Epithelial cell of esophagus (primary cell): ENCODE measurements around the gene TRIM16.

Experiments
- DNase-seq: peaks from one replicate; pipeline ENCODE4 v3.0.0; 2010; ENCODE audit warnings: low read depth
- H3K4me3 ChIP-seq: 2 replicates; pipeline ENCODE4 v1.5.1; 2011; ENCODE audit warnings: mild to moderate bottlenecking, low read length, control low read depth
- TF ChIP-seq, protein P1 (sequence below): IDR thresholded peaks from 2 replicates; pipeline ENCODE4 v1.5.1; 2011; ENCODE audit warnings: low read depth, mild to moderate bottlenecking, low read length, control low read depth, inconsistent platforms; ENCODE audit not compliant: insufficient read depth; ENCODE audit errors: missing control alignments

Gene TRIM16

GRCh38 chr17:15663691-15664090 is 20.4 kb downstream of the TRIM16 start:
- DNase-seq: no peak
- H3K4me3 ChIP-seq: no peak overlapping the region
- TF ChIP-seq, protein P1, sequence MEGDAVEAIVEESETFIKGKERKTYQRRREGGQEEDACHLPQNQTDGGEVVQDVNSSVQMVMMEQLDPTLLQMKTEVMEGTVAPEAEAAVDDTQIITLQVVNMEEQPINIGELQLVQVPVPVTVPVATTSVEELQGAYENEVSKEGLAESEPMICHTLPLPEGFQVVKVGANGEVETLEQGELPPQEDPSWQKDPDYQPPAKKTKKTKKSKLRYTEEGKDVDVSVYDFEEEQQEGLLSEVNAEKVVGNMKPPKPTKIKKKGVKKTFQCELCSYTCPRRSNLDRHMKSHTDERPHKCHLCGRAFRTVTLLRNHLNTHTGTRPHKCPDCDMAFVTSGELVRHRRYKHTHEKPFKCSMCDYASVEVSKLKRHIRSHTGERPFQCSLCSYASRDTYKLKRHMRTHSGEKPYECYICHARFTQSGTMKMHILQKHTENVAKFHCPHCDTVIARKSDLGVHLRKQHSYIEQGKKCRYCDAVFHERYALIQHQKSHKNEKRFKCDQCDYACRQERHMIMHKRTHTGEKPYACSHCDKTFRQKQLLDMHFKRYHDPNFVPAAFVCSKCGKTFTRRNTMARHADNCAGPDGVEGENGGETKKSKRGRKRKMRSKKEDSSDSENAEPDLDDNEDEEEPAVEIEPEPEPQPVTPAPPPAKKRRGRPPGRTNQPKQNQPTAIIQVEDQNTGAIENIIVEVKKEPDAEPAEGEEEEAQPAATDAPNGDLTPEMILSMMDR: no peak

GRCh38 chr17:15663176-15663575 is 20.9 kb downstream of the TRIM16 start:
- no peak for DNase-seq

GRCh38 chr17:15662681-15663080 is 21.4 kb downstream of the TRIM16 start:
- DNase-seq: peak; percentile 72
- no peak overlapping the region for H3K4me3 ChIP-seq
- TF ChIP-seq, protein P1: no peak

More at GRCh38 chr17:15663176-15663575, 20.9 kb downstream of the TRIM16 start:
- TF ChIP-seq, protein P1: no peak
- no peak overlapping the region for H3K4me3 ChIP-seq

DNA sequence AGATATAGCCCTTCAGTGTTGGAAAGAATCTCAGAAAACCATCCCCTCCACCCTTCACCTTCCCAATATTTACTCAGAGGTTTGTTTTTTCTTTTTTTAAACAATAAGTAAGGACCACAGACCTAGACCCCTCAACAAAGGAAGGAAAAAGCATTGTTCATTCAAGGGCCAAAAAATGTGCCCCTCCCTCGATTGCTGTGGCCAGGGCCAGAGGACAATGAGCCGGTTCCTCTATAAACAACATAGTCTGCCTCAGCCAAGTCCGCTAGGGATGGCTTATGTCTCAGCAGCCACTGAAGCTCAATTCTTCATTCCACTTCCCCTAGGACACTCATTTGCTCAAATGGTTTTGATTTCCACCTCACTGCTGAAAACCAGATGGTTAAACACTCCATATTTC is 24.0 kb downstream of the TRIM16 start:
- DNase-seq: no peak
- H3K4me3 ChIP-seq: no peak overlapping the region
- TF ChIP-seq, protein P1: no peak

GRCh38 chr17:15659663-15660062 is 24.4 kb downstream of the TRIM16 start:
- DNase-seq: peak; percentile 77
- H3K4me3 ChIP-seq: no peak overlapping the region
- TF ChIP-seq, protein P1: no peak

DNA sequence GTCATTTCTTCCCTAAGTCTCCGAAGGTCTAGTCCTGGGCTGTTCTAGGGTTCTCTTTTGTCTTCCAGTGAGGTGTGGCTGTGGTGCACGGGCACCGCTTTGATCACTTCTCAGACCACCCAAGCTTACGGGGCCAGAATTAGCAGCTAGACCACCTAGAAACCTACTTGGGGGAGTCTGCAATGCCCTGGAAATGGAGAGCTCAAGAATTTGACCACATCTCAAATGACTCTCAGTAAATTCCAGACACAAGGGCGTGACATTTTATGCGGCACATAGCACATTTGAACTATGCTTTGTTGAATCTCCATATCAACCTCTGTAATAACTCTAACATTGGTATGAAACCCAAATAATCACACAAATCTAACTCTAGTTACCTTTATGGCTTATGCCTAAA is 24.9 kb downstream of the TRIM16 start:
- no peak for DNase-seq

GRCh38 chr17:15658296-15658695 is 25.8 kb downstream of the TRIM16 start:
- H3K4me3 ChIP-seq: no peak overlapping the region
- TF ChIP-seq, protein P1: no peak
- DNase-seq: peak; percentile 72

More for the DNA sequence above, 24.9 kb downstream of the TRIM16 start:
- no peak overlapping the region for H3K4me3 ChIP-seq
- TF ChIP-seq, protein P1: no peak
